NCI-H2171 treated with DMSO at 0.1 percent for 48 hours (cell line): ENCODE measurements around the gene NDUFA3.
A peak's percentile ranks its signal among the peaks of the same experiment; 100 is the strongest.

ENCODE experiments used
- DNase-seq: peaks from one replicate; lab custom pipeline; 2025; lab: John Stamatoyannopoulos, UW

The NDUFA3 gene

DNA sequence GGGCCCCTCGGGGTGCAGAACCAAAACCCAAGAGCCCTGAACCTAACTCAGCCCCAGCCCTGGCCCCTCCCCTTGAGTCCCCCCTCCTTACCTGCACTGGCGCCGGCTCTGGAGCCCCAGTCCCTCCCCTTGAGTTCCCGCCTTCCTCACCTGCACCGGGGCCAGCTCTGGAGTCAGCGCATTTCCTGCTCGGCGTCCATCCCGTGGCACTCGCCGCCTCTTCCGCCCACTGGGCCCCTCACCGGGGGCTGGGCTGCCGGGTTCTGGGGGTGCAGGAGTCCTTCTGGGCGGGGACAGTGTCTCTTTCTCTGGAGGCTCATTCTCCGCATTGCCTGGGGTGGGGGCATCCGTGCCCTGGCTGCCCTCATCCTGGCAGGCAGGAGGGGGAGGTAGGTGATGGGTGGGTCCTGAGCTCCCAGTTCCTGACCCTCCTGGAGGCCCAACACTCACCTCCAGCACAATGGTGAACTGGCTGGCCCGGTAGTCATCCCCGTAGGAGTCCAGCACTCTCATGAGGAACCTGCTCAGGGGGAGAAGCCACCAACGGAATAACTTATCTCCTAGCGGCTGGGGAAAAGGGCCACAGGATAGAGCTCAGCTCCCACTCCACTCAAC, 5.3 kb downstream of the NDUFA3 start:
- no peak for DNase-seq

DNA sequence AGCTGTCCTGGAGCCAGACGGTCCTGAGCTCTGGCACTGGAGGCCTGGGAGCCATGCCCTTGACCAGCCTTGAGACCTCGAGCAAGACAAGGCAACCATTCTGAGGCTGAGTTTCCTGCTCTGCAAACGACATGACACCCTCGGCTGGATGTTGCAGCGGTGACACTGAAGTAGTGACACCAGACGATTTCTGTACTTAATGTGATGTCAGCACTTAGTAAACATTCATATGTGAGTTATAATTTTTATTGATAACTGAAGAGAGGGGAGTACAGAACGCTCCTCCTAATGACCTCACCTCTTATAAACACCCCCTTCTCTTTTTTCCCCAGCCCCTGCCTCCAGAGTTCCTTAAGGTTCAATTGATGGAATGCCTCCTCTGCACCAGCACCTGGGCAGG, 5.8 kb downstream of the NDUFA3 start:
- no peak for DNase-seq

DNA sequence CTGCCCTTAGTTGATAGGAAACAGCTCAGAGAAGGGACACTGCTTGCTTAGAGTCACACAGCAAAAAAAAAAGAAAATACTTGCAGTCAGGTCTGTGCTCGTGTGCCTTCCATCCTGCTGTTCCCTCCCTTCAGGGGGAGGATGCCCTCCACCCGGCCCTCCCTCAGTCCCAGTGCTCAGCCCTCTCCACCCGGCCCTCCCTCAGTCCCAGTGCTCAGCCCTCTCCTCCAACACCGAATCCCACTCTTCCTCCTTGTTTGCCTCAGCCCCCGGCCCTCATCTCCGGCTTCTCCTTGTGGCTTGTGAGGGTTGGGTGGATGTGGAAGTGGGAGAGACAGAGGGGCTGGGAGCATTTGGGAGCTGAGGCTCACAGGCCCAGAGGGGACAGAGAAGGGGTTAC, 7.0 kb downstream of the NDUFA3 start:
- no peak for DNase-seq

DNA sequence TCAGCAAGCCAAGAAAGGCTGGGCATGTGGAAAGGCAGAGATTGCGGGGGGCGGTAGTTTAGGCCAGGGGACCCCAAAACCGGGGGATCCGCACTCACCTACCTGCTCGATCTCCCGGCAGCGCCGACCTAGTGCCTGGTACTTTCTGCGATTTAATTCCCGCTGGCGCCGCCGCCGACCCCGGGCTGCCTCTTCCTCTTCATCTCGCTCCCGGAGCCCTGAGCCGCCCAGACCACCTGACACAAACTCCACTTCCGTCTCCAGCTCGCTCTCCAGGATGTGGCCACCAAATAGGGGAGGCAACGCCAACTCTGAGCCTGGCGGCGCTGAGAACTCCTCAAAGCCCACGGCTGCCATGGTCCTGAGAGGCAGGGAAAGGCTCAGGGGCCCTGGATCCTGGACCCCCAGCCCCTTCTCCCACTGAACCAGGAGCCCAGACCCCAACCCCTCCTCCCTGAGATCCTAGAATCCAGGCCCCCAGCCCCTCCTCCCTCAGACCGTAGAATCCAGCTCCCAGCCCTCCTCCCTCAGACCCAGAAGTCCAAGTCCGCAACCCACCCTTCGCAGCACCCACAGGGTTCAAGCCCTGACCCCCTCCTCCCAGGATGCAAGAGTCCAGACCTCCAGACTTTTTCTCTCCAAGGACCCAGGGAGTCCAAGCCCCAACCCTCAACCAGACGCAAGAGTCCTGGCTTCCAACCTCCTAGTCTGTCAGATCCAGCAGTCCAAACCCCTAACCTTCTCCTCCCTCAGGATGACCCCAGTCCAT, 11.9 kb downstream of the NDUFA3 start:
- peak; percentile 51 for DNase-seq

DNA sequence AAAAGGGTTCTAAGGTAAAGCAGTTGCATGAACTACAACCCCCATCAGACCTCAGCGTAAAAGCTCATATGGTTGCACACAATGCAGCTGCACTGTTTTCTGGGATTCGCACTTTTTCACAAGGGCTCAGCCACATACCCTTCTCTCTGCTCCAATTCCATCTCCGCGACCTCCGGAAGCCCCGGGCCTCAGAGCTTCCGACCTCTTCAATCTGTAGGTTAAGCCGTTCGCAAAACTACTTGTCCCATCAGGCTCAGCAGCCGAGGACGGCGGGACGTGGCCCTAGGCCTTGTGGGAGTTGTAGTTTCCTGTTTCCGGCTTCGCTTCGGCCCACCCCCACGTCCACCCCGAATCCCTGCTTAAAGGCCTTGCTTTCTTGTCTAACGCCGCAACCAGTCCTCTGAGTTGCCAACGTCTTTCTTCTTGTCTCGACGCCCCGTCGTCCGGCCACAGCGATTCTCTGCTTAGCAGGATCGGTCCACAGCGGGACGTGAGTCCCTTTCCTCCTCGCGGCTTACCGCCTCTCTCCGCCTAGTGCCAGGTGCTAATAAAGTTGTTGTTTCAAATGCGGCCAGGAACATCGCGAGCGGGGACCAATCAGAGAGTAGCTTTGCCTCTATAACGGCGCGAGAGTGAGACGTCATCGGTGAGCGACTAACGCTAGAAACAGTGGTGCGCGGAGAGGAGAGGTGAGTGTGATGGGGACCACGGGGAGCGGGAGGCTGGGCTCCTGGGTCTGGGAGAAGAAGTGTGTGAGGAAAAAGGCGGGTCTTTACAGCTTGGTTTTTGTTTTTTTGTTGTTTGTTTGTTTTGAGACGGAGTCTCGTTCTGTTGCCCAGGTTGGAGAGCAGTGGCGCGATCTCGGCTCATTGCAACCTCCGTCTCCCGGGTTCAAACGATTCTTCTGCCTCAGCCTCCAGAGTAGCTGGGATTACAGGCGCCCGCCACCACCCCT, 12.7 kb downstream of the NDUFA3 start, which contains the start of the genes PRPF31 and TFPT:
Gene PRPF31 (plus strand): TSS at position 646 of the 955 bp plus-strand sequence. CDS start 2,525 bp downstream, outside the sequence.
Gene TFPT (minus strand): TSS at position 549 of the 955 bp plus-strand sequence. CDS start 388 bp downstream, at position 161.
- DNase-seq, result peak; percentile 96

DNA sequence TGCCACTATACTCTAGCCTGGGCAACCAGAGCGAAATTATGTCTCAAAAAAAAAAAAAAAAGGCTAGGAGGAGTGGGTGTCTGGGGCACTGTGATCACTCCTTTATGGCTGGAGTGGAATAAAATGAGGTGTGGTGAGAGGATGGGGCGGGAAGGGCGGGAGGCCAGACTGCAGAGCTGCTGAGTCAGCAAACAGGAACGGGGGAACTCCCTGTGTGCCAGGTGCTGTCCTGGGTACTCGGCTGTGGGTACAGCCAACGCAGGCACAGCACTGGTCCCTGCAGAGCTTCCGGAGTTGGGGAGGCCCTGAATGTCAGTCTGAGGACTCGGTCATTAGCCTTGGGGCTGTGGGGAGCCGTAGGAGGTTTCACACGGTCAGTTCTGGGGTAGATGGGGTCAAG, 18.6 kb downstream of the NDUFA3 start:
- no peak for DNase-seq

DNA sequence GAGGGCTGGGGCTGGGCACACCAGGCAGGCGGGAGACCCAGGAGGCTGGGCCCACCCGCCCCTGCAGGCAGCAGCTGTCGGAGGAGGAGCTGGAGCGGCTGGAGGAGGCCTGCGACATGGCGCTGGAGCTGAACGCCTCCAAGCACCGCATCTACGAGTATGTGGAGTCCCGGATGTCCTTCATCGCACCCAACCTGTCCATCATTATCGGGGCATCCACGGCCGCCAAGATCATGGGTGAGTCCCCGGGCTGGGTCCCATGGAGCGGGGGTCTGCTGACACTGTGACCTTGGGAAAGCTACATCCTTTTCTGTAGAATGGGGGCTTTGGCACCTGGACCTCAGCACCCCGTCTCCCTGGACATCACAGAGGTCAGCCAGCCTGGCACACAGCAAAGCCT, 21.0 kb downstream of the NDUFA3 start:
- no peak for DNase-seq

DNA sequence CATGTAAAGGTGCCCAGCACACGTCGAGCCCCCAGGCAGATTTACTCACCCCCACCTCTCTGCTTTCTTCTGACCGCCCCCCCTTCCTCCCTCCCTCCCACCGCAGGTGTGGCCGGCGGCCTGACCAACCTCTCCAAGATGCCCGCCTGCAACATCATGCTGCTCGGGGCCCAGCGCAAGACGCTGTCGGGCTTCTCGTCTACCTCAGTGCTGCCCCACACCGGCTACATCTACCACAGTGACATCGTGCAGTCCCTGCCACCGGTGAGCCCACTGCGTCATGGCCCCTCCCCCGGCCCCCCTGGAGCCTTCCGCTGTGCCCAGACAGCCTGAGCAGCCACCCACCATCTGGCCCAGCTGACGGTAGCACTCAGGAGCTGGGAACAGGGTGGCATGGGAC, 21.7 kb downstream of the NDUFA3 start:
- DNase-seq, result no peak

DNA sequence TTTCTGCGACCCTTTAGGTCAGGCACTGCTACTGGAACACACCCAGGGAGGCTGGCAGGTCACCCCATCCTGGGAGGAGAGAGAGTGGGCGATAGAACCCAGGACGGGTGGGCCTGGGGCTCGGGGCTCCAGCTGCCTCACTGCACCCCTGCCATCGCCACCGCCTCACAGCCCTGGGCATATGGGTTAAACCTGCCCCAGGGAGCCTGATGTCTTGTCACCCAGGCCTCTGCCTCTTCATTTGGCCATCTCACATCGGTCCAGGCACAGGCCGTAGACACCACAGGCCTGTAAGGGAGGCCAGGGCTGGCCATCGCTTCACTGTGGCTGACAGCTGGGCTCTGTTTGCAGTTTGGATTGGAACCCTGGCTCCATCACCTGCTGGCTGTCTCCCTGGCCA, 23.1 kb downstream of the NDUFA3 start:
- DNase-seq, result no peak

DNA sequence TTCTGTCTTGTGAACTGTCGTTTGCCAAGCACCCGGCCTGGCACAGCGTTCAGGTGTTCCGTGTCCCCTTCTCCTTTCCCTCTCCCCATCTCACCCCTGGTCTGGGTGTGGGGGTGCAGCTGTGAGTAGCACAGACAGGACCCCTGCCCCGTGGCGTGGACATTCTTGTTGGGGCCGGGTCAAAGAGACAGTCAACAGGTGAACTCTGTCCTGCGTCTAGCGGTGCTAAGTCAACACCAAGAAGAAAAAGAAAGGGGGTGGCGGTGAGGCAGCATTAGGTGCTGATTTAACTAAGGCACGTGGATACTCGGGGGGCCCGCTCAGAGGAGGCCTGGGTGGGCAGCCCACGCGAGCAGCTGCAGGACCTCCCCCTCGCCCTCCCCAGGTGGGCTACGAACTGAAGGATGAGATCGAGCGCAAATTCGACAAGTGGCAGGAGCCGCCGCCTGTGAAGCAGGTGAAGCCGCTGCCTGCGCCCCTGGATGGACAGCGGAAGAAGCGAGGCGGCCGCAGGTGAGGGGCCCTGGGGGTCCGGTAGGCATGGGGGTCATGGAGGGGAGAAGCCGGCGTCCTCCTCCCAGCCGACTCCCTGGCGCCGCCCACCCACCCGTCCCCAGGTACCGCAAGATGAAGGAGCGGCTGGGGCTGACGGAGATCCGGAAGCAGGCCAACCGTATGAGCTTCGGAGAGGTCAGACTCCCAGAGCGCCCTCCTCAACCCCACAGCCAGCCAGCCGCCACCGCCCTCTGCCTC, 25.2 kb downstream of the NDUFA3 start:
- DNase-seq, result no peak

DNA sequence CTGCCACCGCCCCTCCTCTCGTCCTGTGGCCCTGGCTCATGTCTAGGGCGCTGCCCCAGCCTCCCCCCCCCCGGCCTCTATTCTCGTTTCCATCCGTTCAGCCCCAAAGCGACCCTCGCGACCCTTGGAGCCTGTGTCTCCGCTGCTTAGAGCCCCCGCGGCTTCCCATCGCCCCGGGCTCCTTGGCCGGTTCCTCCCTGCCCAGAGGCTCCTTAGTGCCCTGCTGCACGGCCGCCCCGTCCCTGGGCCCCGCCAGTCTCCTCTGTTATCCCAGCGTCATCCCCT, 25.7 kb downstream of the NDUFA3 start:
- no peak for DNase-seq

DNA sequence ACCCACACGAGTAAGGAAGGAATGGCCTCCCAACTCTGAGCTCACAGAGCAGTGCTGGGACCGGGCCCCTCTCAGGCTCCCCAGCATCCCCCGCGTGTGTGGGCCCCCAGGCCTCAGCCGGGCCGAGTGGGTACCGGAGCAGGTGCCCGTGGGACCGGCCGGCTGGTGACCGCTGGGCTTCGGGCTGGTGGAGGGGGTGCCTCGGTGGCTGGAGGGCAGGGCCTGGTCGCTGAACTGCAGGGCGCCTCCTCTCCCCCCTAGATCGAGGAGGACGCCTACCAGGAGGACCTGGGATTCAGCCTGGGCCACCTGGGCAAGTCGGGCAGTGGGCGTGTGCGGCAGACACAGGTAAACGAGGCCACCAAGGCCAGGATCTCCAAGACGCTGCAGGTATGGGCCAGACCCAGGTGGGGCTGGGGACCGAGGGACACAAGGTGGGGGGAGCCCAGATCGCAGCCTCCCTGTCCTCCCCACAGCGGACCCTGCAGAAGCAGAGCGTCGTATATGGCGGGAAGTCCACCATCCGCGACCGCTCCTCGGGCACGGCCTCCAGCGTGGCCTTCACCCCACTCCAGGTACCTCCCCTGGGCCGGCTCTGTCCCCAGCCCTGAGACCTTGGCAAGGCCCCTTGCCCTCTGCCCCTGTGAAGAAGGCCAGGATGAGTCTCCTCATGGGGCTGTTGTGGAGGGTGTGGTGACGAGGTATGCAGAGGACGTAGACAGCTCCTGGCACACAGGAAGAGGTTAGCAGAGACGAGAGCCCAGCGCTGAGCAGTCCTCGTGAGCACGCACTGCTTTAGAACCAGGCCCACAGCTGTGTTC, 26.4 kb downstream of the NDUFA3 start:
- no peak for DNase-seq

DNA sequence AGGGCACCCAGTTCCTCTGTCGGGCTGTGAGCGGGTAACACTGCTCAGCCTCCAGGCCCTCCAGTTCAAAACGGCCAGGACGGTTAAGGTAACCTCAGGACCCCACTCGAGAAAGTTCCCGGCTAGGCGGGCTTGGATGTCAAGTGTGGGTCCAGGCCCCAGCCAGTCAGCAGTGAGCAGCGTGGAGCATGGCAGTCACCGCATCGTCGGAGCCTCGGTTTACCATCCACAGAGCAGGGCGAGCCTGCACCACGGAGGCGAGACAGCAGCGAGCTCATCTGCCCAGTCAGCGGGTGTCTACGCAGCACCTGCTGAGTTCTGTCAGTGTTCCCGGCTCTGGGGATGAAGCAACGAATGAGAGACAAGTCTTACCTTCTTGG, 27.0 kb downstream of the NDUFA3 start:
- DNase-seq, result no peak

DNA sequence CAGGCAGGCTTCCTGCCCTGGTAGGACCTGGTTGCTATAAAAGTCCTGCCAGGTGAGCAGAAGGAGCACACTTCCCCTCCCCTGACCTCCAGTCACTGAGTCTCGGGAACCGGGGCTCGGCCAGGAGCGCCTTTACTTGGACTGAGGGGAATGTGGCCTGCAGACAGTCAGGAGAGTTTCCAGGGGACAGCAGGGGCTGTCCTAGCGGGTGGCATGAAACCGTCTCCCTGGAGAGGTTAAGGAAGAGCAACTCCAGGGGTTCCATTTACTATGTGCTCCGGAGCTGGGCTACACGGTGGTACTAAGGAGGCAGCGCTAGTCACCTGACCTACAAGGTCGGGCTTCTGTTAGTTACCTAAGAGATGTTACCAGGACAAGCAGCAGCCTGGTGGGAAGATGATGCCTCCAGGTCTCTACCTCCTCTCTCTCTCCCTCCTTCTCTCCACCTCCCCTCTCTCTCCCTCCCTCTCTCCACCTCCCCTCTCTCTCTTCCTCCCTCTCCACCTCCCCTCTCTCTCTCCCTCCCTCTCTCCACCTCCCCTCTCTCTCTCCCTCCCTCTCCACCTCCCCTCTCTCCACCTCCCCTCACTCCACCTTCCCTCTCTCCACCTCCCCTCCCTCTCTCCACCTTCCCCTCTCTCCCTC, 30.8 kb downstream of the NDUFA3 start:
- peak; percentile 80 for DNase-seq

DNA sequence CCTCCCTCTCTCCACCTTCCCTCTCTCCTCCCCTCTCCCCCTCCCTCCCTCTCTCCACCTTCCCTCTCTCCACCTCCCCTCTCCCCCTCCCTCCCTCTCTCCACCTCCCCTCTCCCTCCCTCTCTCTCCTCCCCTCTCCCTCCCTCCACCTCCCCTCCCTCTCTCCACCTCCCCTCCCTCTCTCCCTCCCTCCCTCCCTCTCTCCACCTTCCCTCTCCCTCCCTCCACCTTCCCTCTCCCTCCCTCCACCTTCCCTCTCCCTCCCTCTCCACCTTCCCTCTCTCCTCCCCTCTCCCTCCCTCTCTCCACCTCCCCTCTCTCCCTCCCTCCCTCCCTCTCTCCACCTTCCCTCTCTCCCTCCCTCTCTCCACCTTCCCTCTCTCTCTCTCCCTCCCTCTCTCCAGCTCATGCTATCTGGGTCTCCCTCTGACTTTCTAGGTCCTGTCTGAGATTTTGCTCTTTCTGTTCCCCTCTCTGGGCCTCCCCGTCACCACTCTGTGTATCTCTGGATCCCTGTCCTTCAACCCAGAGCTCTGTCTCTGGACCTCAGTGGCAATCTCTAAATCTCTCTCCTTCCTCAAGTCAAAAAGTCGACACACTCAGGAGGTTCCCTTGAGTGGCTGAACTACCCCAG, 31.4 kb downstream of the NDUFA3 start:
- no peak for DNase-seq

DNA sequence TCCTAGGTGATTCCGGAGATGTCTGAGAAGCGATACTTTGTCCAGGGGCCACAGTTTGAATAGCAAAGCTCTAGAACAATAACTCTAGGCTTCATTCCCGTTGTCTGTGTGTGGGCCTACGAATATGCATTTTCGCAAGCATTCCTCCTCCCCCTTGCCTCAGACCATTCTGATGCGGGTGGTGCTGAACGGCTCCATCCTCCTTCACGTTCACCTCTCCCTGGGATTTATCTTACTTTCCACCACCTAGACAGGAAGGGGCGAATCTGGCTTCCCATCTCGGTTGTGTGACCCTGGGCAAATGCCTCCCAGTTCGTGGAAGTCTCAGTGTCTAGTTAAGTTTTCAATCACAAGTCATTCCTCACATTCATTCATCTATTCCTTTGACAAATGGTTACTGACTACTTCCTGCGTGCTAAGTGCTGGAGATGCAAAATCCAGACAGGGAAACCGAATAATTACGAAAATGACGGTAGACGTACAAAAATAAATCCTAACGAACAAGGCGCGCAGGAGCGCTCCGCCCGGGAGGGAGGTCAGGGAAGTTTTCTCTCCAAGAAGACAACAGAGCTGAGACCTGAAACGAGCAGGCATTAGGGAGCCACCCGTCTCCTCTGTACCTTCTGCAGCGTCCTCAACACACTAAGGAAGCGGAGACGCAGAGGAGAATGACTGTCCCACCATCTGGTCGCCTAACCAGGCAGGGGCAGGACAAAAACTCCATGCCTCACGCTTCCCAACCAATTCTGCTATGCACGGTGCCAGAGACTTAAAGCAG, 33.6 kb downstream of the NDUFA3 start:
- DNase-seq, result peak; percentile 75

DNA sequence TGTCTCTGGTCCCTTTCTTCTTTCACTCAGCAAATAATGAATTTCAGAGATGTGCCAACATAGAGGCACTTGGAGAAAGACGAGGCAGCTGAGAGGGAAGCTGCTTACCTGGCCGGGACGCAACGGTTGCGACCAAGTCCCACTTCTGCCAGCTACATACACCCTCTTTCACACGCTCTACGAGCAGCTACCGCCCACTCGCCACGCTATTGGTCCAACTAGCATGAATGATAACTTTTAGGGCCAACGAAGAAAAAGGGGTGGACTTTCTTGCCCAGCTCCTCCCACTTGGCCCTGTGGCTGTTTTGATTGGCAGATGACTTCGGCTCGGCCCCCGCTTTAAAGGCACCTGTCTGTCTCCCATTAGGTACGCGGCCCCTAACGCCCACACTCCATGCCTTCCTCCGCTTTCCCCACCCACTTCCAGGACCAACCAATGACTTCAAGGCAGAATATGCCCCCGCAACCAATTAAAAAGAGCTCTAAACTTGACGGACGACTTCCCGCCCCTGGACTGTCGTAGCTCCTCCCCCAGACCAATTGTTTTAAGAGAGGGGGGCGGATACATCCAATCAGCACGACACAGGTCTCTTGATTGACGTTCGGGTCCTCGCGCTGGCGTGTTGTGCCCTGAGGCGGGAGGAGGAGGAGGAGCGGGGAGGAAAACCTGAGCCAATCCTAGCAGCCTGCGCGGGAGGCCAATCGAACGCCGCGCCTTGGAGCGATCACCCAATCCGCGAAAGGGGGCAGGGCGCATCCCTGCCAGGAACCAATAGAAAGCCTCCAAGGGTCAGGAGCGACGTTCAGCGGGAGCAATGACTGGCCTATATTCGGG, 34.4 kb downstream of the NDUFA3 start:
- peak; percentile 100 for DNase-seq
